K562 (cell line): ENCODE results near the gene LAMB1. TPM values are rescaled to one million over a fixed set of nuclear protein-coding genes. Genes with fewer than 3 reads are reported as not detected.

Source experiments
- ATAC-seq: fragments of 200-7000 bp; cut with Tn5 transposase; 3 replicates; pipeline ENCODE4 v1.9.1; 2020; ENCODE audit warnings: moderate library complexity
- BruUV-seq: library from RNA; stranded (reverse); fragments of 400-500 nt; replicated peaks from 2 replicates; lab custom pipeline; 2021; lab: Mats Ljungman, UMichigan
- CTCF ChIA-PET: fragments of 300-600 bp; formaldehyde crosslinking; extraction: SDS; loops from one replicate; lab custom pipeline; 2021; ENCODE audit warnings: low intra/inter-chr PET ratio; lab: Yijun Ruan, JAX
- POLR2A ChIA-PET: fragments of 300-600, 350-650 bp; sonication (Branson Sonifier 250); formaldehyde crosslinking; extraction: SDS; loops from one replicate; lab custom pipeline; 2021; ENCODE audit warnings: antibody characterized with exemption, inconsistent platforms; lab: Yijun Ruan, JAX
- DNase-seq, 4 experiments: peaks; one replicate each; pipeline versions ENCODE4 v3.0.0 to v3.0.0-alpha.2; 2011 to 2018; ENCODE audit warnings: low spot score in 3 of 4, mixed read lengths in 3 of 4; ENCODE audit errors: extremely low read depth in 1 of 4
- FAIRE-seq: peaks from 2 replicates; lab custom pipeline; 2011; peaks lifted over from hg19 to GRCh38; lab: Jason Lieb, UNC
- H2AFZ ChIP-seq: 2 replicates; pipeline ENCODE4 v1.6.0; 2011; ENCODE audit warnings: low read depth, low read length, control low read depth, inconsistent platforms
- H3K27ac ChIP-seq: fragments of 200-600 bp; 3 replicates; pipeline ENCODE4 v1.8.0; 2011; ENCODE audit warnings: low read depth, mild to moderate bottlenecking, control low read depth, inconsistent platforms, low read length, moderate library complexity, mixed read lengths; ENCODE audit errors: extremely low read depth
- H3K27me3 ChIP-seq, 2 experiments: fragments of 300-600 bp in 1 of 2; 2 replicates in 1 of 2; 3 replicates in 1 of 2; pipeline versions ENCODE4 v1.6.0 to v1.8.0; 2011; ENCODE audit warnings: inconsistent platforms in 2 of 2, low read length in 2 of 2, mild to moderate bottlenecking in 1 of 2, mixed read lengths in 1 of 2, moderate library complexity in 1 of 2; ENCODE audit not compliant: control insufficient read depth in 2 of 2, insufficient read depth in 2 of 2
- H3K36me3 ChIP-seq: fragments of 300-600 bp; 3 replicates; pipeline ENCODE4 v1.8.0; 2011; ENCODE audit warnings: mild to moderate bottlenecking, low read length, inconsistent platforms; ENCODE audit not compliant: control insufficient read depth, insufficient read depth
- H3K4me1 ChIP-seq, 2 experiments: fragments of 200-600 bp in 1 of 2; replicated peaks in 1 of 2; 2 replicates in 1 of 2; 3 replicates in 1 of 2; pipeline versions ENCODE4 v1.5.1 to v1.8.0; 2011; ENCODE audit warnings: inconsistent platforms in 2 of 2, low read length in 2 of 2, mild to moderate bottlenecking in 1 of 2, mixed read lengths in 1 of 2, moderate library complexity in 1 of 2; ENCODE audit not compliant: control insufficient read depth in 2 of 2, insufficient read depth in 2 of 2
- H3K4me2 ChIP-seq: 2 replicates; pipeline ENCODE4 v1.6.1; 2011; ENCODE audit warnings: low read length, control low read depth, inconsistent platforms, mixed read lengths; ENCODE audit not compliant: insufficient read depth
- H3K4me3 ChIP-seq: fragments of 200-600 bp; sonication (generic), shearing (Covaris generic); 2 replicates; pipeline ENCODE4 v1.5.1; 2016; ENCODE audit warnings: control low read depth, inconsistent platforms
- H3K79me2 ChIP-seq: fragments of 200-600 bp; 3 replicates; pipeline ENCODE4 v1.8.0; 2011; ENCODE audit warnings: low read length, inconsistent platforms; ENCODE audit not compliant: control insufficient read depth, insufficient read depth
- H3K9ac ChIP-seq, 2 experiments: 2 replicates each; pipeline versions ENCODE4 v1.6.0 to v1.6.1; 2011; ENCODE audit warnings: low read depth in 2 of 2, low read length in 2 of 2, control low read depth in 1 of 2, inconsistent platforms in 1 of 2, mild to moderate bottlenecking in 1 of 2, mixed read lengths in 1 of 2; ENCODE audit not compliant: insufficient read depth in 1 of 2
- H3K9me1 ChIP-seq: one replicate; pipeline ENCODE4 v1.6.0; 2011; ENCODE audit warnings: inconsistent platforms, mild to moderate bottlenecking, low read length, moderate library complexity; ENCODE audit not compliant: control insufficient read depth, insufficient read depth
- H3K9me3 ChIP-seq: replicated peaks from 2 replicates; pipeline ENCODE4 v1.5.1; 2011; ENCODE audit warnings: low read depth, low read length, inconsistent platforms; ENCODE audit not compliant: control insufficient read depth, insufficient read depth
- H4K20me1 ChIP-seq: replicated peaks from 2 replicates; pipeline ENCODE4 v1.6.1; 2011; ENCODE audit warnings: low read length, inconsistent platforms, mixed read lengths; ENCODE audit not compliant: control insufficient read depth, insufficient read depth
- ATF3 ChIP-seq, 2 experiments: fragments of 450-650 bp in 1 of 2; sonication (generic) in 1 of 2; formaldehyde crosslinking in 1 of 2; IDR thresholded peaks in 1 of 2; conservative IDR thresholded peaks in 1 of 2; 2 replicates each; pipeline versions ENCODE4 v1.6.1 to v1.8.1; 2016 to 2023; ENCODE audit warnings: mild to moderate bottlenecking in 2 of 2, moderate library complexity in 2 of 2, inconsistent platforms in 1 of 2, missing genetic modification reagents in 1 of 2
- EHMT2 ChIP-seq: fragments of 450-650 bp; IDR thresholded peaks from 2 replicates; pipeline ENCODE4 v1.6.1; 2018; ENCODE audit warnings: antibody characterized with exemption
- HCFC1 ChIP-seq: IDR thresholded peaks from 2 replicates; pipeline ENCODE4 v1.6.1; 2012; ENCODE audit warnings: low read depth, low read length, improper control_type of control experiment
- ZNF707 ChIP-seq: fragments of 250-450 bp; sonication (Bioruptor Pico); conservative IDR thresholded peaks from 2 replicates; pipeline ENCODE4 v1.8.0; 2022; ENCODE audit warnings: inconsistent platforms, mild to moderate bottlenecking, moderate library complexity
- WGBS: fragments of 100-300 bp; shearing (Covaris generic); methylation state at CpG from one replicate; pipeline ENCODE4 v1.1.6; 2016; ENCODE audit warnings: low coverage, mixed read lengths; ENCODE audit not compliant: insufficient coverage; ENCODE audit errors: missing lambda C conversion rate; 5-methylcytosine and 5-hydroxymethylcytosine counted together
- in situ Hi-C: fragments of 300-500 bp; cut with MboI; formaldehyde crosslinking; loops from 4 replicates; pipeline ENCODE4 v1.15.0; 2018; ENCODE audit warnings: inconsistent platforms, mixed read lengths
- intact Hi-C: fragments of 100-400 bp; cut with micrococcal nuclease; formaldehyde crosslinking; loops from 2 replicates; pipeline ENCODE4 v1.14.2; 2022
- polyA plus RNA-seq, 8 experiments: library from polyadenylated mRNA; depleted of rRNA in 4 of 8; stranded (reverse) in 5 of 8; unstranded in 3 of 8; fragments of >200 nt; fragmentation: Nextera tagmentation in 2 of 8; fragmentation: Illumina TruSeq in 1 of 8; extraction: Ambion mirVana in 2 of 8; extraction: Trizol in 1 of 8; gene quantifications; 2 replicates each; pipeline versions ENCODE4 v1.2.1 to v1.2.3, GENCODE V29; 2011 to 2014; ENCODE audit warnings: inconsistent platforms in 1 of 8, missing spikeins in 1 of 8
- total RNA-seq, 7 experiments: library from RNA; depleted of rRNA in 6 of 7; stranded (reverse); fragments of >200 nt in 6 of 7; fragmentation: Illumina TruSeq in 2 of 7; extraction: Trizol in 2 of 7; gene quantifications; 2 replicates each; pipeline versions ENCODE4 v1.2.1 to v1.2.3, GENCODE V29; 2011 to 2021; ENCODE audit warnings: low replicate concordance in 1 of 7

LAMB1 gene
- total and polyA plus RNA-seq, 9 of the 15 experiments (the other 6 are each of a cell fraction or from before 2014, with no cell fraction given), result 6.0 to 17.7 (median 12.3) TPM

GRCh38 chr7:107959527-107959898, 43.4 kb downstream of the LAMB1 start:
- H3K4me3 ChIP-seq, result no peak overlapping the region
- FAIRE-seq (no peak), DNase-seq (no peak), ATAC-seq (no peak)
- CTCF ChIA-PET, result no interaction called here
- no peaks in the 10 kb centered on the region for H3K9me1 ChIP-seq
- 0 out of 2 replicates have a peak, but pooled peaks cover 4% of the 10 kb centered on the region for H4K20me1 ChIP-seq
- H3K9ac ChIP-seq, result no peak overlapping the region
- no peak overlapping the region for H2AFZ ChIP-seq
- no peaks in the 10 kb centered on the region; a peak in 1 of 5 replicates for H3K27me3 ChIP-seq
- POLR2A ChIA-PET, result interaction anchor here (1.3 to 1.4 kb wide), 2 partner anchors 13 to 16 kb away, joined by 3 to 4 read pairs; no protein-coding TSS in a partner anchor
- no peaks in the 10 kb centered on the region for H3K4me1 ChIP-seq
- no peak overlapping the region for H3K4me2 ChIP-seq
- H3K9me3 ChIP-seq, result no peaks in the 10 kb centered on the region
- no peak for TF ChIP-seq HCFC1
- TF ChIP-seq EHMT2, result no peak
- TF ChIP-seq ZNF707 (CRISPR knock-in tag), result no peak
- TF ChIP-seq ATF3 (IDR thresholded peaks at IDR 0.05), result no peak
- TF ChIP-seq ATF3 (CRISPR knock-in tag; conservative IDR thresholded peaks at IDR 0.05), result no peak
- H3K27ac ChIP-seq, result no peak overlapping the region
- no peaks in the 10 kb centered on the region for H3K79me2 ChIP-seq
- BruUV-seq, result no TSS peak
- 38% methylated on average over 10 of the region's 10 CpGs for WGBS
- H3K36me3 ChIP-seq, result peaks cover 25% of the 10 kb centered on the region; the same call in 2 of the 3 replicates
- intact Hi-C loops (no loop called here), in situ Hi-C loops (no loop called here)
